ENCODE results near the gene SDC3. TPM values are rescaled to one million over a fixed set of nuclear protein-coding genes. Genes with fewer than 3 reads are reported as not detected.

Gene SDC3
- total RNA-seq, 1 donor from 2014 or later: 23.0 TPM

- Histone ChIP-seq H3K4me2 (no peak overlapping the region), H4K20me1 (ENCODE audit: low read depth) (peaks cover 41% of the 10 kb centered on the region), H3K9me3 (ENCODE audit: low read depth) (no peaks in the 10 kb centered on the region), H3K9ac (no peak overlapping the region), H3K4me3 (no peak overlapping the region), H3K27ac (no peak overlapping the region), H3K36me3 (no peaks in the 10 kb centered on the region), H3K4me1 (peaks cover 7% of the 10 kb centered on the region), H3K27me3 (no peaks in the 10 kb centered on the region), H3F3A (ENCODE audit: low read depth) (no peaks in the 10 kb centered on the region), H3K79me2 (ENCODE audit: low read depth) (peaks cover 7% of the 10 kb centered on the region), H2AFZ (replicated peaks) (no peak overlapping the region)
- Mint-ChIP-seq H3K9me3 (no peaks in the 10 kb centered on the region), H3K36me3 (peaks cover 9% of the 10 kb centered on the region), H3K27ac (no peak overlapping the region), H3K4me3 (no peak overlapping the region), H3K27me3 (ENCODE audit: insufficient read depth, low read depth) (peaks cover 7% of the 10 kb centered on the region), H3K4me1 (peaks cover 49% of the 10 kb centered on the region)
- TF ChIP-seq EZH2phosphoT487 (IDR thresholded peaks at IDR 0.05): no peak
- no peak for DNase-seq (ENCODE audit: low spot score)
Measured at GRCh38 chr1:30878016-30878415, 30.5 kb downstream of the SDC3 start.

GRCh38 chr1:30877205-30877912 is 31.2 kb downstream of the SDC3 start:
- TF ChIP-seq EZH2phosphoT487 (IDR thresholded peaks at IDR 0.05) (no peak), CTCF (IDR thresholded peaks at IDR 0.05) (no peak), EZH2 (IDR thresholded peaks at IDR 0.05) (no peak)
- peaks cover under 1% of the 10 kb centered on the region for H3K36me3 ChIP-seq

GRCh38 chr1:30876451-30877204 is 31.9 kb downstream of the SDC3 start:
- Histone ChIP-seq H3K4me1 (peaks cover 7% of the 10 kb centered on the region), H3K27me3 (no peaks in the 10 kb centered on the region), H2AFZ (replicated peaks) (no peak overlapping the region), H3F3A (ENCODE audit: low read depth) (no peaks in the 10 kb centered on the region), H3K27ac (no peak overlapping the region), H3K4me3 (no peak overlapping the region), H4K20me1 (ENCODE audit: low read depth) (peaks cover 27% of the 10 kb centered on the region), H3K79me2 (ENCODE audit: low read depth) (no peaks in the 10 kb centered on the region), H3K4me2 (no peak overlapping the region), H3K9ac (no peak overlapping the region), H3K9me3 (ENCODE audit: low read depth) (no peaks in the 10 kb centered on the region), H3K36me3 (peaks cover 4% of the 10 kb centered on the region)
- peaks cover 42% of the 10 kb centered on the region for H3K4me1 Mint-ChIP-seq
- H3K27me3 Mint-ChIP-seq (ENCODE audit: insufficient read depth, low read depth): peaks cover 8% of the 10 kb centered on the region
- TF ChIP-seq EZH2 (IDR thresholded peaks at IDR 0.05) (no peak), CTCF (IDR thresholded peaks at IDR 0.05) (no peak), EZH2phosphoT487 (IDR thresholded peaks at IDR 0.05) (no peak)
- DNase-seq (ENCODE audit: low spot score): no peak
- H3K36me3 Mint-ChIP-seq: peaks cover 17% of the 10 kb centered on the region
- peak overlapping the region; percentile 52 for H3K4me3 Mint-ChIP-seq
- no peaks in the 10 kb centered on the region for H3K9me3 Mint-ChIP-seq
- H3K27ac Mint-ChIP-seq: no peak overlapping the region

More at GRCh38 chr1:30877205-30877912, 31.2 kb downstream of the SDC3 start:
- H3K9me3 ChIP-seq (ENCODE audit: low read depth): no peaks in the 10 kb centered on the region
- peaks cover 44% of the 10 kb centered on the region for H3K4me1 Mint-ChIP-seq
- H3K9me3 Mint-ChIP-seq: no peaks in the 10 kb centered on the region
- peaks cover 7% of the 10 kb centered on the region for H3K27me3 Mint-ChIP-seq (ENCODE audit: insufficient read depth, low read depth)
- H3F3A ChIP-seq (ENCODE audit: low read depth): no peaks in the 10 kb centered on the region
- H3K27ac Mint-ChIP-seq: no peak overlapping the region
- DNase-seq (ENCODE audit: low spot score): no peak
- H4K20me1 ChIP-seq (ENCODE audit: low read depth): peaks cover 34% of the 10 kb centered on the region
- H3K79me2 ChIP-seq (ENCODE audit: low read depth): peaks cover under 1% of the 10 kb centered on the region
- H3K4me2 ChIP-seq: no peak overlapping the region
- no peak overlapping the region for H2AFZ ChIP-seq (replicated peaks)
- H3K4me3 ChIP-seq: no peak overlapping the region
- no peak overlapping the region for H3K4me3 Mint-ChIP-seq
- H3K27ac ChIP-seq: no peak overlapping the region
- H3K27me3 ChIP-seq: no peaks in the 10 kb centered on the region
- no peak overlapping the region for H3K9ac ChIP-seq
- H3K4me1 ChIP-seq: peaks cover 7% of the 10 kb centered on the region
- peaks cover 14% of the 10 kb centered on the region for H3K36me3 Mint-ChIP-seq

All from neural progenitor cell (in vitro differentiated cells).